GM12864 (cell line): Measurements from ENCODE around the gene ATXN10.
A peak's percentile ranks its signal among the peaks of the same experiment; 100 is the strongest.

Experiments
- DNase-seq: peaks from one replicate; pipeline ENCODE4 v3.0.0-alpha.2; 2011; ENCODE audit warnings: low read depth
- H3K4me3 ChIP-seq: 2 replicates; pipeline ENCODE4 v1.5.1; 2011; ENCODE audit warnings: mild to moderate bottlenecking, low read depth, low read length, control low read depth
- TF ChIP-seq, protein P1 (sequence below): IDR thresholded peaks from 2 replicates; pipeline ENCODE4 v1.5.1; 2011; ENCODE audit warnings: low read depth, mild to moderate bottlenecking, moderate library complexity, low read length, control low read depth, inconsistent platforms; ENCODE audit errors: missing control alignments

Gene ATXN10

DNA sequence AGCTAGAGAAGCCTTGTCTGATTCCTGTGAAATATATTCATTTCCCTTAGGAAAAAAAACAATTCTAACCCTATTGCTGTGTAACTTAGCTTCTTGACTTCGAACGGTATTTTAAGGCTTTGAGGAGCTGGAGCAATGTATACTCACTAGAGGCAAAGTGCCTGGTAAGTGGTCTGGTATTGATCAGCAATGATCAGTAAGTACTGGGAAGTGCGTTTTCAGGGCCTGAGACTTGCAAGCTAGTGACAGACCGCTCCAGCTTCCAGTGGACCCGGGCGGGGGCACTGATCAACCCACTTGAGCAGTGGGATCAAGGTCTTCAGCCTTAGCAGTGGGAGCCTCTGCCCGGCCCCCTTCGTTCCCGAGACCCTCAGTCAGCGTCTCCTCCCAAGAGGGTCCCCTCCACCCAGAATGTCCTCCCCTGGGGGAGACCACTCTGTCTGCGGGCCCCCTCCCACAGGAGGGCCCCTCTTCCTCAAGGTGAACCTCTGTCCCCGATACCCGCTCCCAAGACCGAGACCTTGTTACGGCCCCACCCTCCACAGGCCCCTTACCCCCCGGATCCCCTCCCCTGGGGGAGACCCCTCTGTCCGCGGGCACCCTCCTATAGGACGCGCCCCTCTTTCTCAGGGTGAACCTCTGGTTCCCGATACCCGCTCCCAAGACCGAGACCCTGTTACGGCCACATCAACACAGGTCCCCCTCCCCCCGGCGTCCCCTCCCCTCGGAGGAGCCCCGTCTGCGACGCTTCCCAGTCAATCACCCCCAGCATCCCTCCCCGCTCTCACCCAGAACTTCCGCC, 452 bp upstream of the ATXN10 start:
- no peak for DNase-seq
- TF ChIP-seq, protein P1, sequence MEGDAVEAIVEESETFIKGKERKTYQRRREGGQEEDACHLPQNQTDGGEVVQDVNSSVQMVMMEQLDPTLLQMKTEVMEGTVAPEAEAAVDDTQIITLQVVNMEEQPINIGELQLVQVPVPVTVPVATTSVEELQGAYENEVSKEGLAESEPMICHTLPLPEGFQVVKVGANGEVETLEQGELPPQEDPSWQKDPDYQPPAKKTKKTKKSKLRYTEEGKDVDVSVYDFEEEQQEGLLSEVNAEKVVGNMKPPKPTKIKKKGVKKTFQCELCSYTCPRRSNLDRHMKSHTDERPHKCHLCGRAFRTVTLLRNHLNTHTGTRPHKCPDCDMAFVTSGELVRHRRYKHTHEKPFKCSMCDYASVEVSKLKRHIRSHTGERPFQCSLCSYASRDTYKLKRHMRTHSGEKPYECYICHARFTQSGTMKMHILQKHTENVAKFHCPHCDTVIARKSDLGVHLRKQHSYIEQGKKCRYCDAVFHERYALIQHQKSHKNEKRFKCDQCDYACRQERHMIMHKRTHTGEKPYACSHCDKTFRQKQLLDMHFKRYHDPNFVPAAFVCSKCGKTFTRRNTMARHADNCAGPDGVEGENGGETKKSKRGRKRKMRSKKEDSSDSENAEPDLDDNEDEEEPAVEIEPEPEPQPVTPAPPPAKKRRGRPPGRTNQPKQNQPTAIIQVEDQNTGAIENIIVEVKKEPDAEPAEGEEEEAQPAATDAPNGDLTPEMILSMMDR: no peak
- peak overlapping the region; percentile 92 for H3K4me3 ChIP-seq

DNA sequence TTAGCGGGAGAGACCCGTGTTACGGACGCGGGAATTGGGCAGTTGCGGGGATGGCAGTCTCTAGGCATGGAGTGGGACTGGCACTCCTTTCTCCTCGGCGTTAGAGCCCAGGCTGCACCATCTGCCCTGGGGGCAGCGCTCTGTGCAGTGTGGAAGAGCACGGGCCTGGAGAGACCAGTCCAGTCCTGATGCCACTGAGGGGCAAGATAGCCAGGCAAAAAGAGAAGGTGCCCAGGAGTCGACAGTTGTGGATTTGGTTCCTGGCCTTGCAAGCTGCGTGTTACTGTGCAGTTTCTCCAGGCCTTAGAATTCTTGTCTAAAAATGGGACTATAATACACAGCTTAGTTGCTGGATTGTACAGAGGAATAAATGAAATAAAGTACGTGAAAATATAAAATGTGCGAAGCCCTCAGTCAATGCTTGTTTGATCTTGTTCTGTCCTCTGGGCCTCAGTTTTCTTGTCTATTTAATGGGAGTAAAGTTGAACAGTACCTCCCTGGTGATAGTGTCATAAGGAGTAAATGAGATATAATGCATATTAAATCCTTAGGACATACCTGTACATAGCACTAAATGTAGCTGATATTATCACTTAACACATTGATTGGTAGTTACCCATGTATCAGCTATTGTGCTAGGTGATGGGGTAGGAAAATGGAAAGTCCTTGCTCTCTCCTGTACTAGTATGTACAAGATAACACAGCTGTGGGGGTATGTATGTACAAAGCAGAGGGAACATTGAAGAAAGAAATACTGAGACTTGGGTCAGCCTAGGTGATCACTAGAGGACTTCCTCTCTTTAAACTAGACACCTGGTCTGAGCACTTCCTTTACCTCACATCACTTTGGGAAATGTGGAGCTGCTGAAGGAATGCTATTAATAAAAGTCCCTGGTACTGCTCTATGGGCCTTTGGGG, 1.2 kb downstream of the ATXN10 start:
- H3K4me3 ChIP-seq: peak overlapping the region; percentile 92
- no peak for DNase-seq
- TF ChIP-seq, protein P1: no peak

DNA sequence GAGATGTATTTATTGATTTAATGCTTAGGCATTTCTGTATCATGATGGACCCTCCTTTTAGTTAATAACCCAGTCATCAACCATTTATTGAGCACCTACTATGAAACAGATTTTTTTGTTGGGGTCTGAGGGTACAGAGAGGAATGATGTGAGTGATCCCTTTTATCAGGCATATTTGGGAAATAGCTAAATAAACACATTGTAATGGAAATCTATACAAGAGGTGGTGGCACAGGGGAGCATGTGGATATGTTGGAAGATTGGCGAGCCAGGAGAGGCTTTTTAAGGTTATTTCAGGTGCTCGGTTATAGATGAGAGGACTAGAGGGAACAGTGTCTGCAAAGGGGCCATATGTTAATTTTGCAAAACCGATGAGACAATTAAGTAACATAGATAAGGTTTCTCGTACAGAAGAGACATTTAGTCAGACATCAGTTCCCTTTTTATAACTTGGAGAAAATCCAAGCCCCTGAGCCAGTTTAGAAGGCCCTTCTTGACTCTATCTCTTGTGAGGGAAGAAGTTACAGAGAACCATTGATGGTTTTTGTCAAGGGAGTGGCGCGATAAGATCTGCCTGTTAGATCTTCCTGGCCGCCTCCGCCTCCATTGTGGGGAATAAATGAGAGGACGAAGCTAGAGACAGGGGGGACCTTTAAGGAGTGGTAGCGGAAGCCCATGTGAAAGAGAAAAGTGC, 2.0 kb downstream of the ATXN10 start:
- TF ChIP-seq, protein P1: no peak
- H3K4me3 ChIP-seq: peak overlapping the region; percentile 92; the same call in 1 of the 2 replicates
- DNase-seq: no peak

DNA sequence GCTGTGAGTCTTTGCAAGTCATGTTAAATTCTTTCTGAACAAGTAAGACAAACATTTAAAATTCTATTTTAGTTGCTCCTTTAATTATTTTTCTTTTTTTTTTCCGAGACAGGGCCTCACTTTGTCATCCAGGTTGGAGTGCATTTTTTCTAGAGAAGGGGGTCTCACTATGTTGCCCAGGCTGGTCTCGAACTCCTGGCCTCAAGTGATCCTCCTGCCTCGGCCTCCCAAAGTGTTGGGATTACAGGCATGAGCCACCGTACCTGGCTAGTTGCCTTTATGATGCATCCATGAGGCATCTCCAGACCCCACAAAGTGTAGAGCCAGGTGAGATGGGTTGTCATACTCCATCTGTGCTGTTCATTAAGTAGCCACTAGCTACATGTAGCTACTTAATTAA, 4.4 kb downstream of the ATXN10 start:
- DNase-seq: no peak
- TF ChIP-seq, protein P1: no peak
- H3K4me3 ChIP-seq: no peak overlapping the region

DNA sequence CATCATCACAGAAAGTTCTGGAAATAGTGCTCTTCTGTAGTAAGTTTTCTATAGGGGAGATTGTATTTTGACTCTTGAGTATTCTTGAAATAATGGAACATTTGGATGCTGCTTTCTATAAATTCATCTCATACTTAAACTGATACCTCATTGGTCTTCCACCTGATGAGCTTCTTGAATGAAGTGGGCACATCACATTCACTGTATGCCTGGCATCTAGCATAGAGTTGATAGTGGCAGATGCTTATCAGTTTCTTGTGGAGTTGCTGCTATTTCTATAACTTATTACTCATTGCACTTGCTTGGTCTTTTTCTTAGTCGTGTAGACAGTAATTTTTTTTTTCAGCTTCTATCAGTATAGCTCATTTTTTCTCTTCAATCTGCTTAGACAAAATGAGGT, 5.4 kb downstream of the ATXN10 start:
- DNase-seq: no peak
- TF ChIP-seq, protein P1: no peak
- H3K4me3 ChIP-seq: no peak overlapping the region

DNA sequence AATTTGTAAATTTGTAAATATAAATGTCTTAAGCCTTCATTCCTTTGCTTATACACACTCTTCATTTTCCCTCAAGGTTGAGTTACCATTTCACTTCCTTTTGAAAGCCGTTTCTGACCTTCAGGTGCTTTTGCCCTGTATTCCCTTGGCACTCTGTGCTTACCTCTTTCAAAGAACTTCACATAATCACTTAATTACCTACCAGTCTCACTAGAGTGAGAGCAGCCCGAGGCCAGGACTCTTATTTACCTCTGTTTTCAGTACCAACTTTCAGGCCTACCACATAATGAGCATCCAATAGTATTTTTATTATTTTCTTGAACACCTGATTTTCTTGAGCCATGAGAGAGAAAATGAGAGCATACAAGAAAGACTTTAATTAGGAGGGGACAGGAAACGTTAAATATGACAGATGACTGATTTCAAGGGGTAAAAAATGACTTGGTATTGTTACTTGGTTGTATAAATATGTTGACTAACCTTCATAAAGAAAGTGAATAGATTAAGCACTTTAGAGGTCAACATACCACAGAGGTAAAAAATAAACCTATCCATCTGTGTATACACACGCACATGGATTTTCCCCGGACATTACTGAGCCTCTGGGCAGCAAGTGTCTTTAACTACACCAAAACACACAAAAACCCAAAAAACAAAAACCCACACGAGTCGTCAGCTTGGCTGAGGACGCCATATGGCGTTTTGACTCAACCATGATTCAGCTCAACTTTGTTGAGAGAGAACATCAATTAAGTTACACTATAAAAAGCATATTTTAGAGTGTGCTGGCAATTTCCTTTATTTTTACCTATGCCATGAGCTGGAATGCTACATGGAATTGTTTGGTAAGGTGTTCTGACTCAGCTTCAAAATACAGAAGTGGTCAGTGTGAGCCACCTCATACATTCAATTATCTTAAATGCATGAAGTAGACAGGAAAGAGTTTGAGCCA, 7.6 kb downstream of the ATXN10 start:
- peak; percentile 59 for DNase-seq
- H3K4me3 ChIP-seq: no peak overlapping the region
- TF ChIP-seq, protein P1: no peak
